GM19239 (cell line): ENCODE results near the gene RPS16.
"Not testable (repeated sequence)": the region's sequence is repeated elsewhere in the genome, so short reads cannot be mapped to it uniquely, and the experiment has no call there.

ENCODE experiments used
- DNase-seq: peaks from one replicate; pipeline ENCODE4 v3.0.0; 2011; ENCODE audit warnings: low spot score; ENCODE audit not compliant: insufficient read length
- FAIRE-seq: peaks from 2 replicates; lab custom pipeline; 2011; peaks lifted over from hg19 to GRCh38; lab: Jason Lieb, UNC

RPS16 gene

DNA sequence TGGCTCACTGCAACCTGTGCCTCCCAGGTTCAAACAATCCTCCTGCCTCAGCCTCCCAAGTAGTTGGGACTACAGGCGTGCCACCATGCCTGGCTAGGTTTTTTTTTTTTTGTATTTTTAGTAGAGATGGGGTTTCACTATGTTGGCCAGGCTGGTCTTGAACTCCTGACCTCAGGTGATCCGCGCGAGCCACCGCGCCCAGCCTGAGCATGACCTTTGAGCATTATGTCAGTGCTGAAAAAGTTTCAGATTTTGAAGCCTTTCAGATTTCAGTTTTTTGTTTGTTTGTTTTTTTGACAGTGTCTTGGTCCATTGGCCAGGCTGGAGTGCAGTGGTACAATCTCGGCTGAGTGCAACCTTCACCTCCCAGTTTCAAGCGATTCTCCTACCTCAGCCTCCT, 15.5 kb upstream of the RPS16 start:
- not testable (repeated sequence) for DNase-seq, FAIRE-seq

DNA sequence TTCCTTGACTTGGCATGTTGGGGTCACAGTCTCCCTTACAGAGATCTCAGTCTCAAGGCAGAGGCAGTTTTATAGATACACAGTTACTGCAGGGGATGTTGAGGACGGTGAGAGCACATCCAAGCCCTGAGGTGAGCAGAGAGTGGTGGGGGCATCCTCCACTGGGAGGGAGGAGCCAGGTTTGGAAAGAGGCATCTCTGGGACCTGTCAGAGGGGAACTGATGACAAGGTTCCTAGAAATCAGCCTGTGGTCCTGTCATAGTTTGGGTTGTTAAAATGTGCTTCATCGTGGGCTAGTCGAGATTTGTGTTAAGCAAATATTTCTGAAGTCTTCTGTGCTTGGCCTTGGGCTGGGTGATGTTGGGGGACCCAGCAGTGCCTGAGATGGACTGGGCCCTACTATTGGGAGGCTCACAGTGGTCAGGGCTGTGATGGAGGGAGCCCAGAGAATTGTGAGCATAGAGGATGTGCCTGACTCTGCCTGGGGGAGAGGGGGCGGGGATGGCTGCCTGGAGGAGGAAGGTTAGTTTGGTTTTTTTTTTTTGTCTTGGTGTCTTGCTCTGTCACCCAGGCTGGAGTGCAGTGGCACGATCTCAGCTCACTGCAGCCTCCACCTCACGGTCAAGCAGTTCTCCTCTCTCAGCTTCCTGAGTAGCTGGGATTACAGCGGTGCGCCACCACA, 13.5 kb upstream of the RPS16 start:
- FAIRE-seq (no peak), DNase-seq (no peak)

DNA sequence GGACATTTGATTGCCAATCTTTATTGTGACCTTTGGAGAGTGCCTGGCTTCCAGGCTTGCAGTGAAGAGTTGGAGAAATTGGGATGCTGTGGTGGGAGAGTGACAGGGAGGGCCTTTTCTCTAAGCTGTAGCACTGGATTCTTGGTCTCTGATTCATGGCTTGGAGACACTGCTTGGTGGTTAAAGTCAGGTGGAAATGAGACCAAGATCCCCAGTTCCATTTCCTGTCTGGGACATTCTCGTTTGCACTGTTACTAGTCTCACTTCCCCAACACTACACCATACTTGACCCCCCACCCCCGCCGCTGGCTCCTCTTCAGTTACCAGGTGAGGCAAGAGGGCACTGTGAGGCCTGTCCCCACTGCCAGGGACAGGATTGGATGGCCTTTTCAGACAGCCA, 12.5 kb upstream of the RPS16 start:
- DNase-seq (peak; percentile 52), FAIRE-seq (peak; percentile 40)

DNA sequence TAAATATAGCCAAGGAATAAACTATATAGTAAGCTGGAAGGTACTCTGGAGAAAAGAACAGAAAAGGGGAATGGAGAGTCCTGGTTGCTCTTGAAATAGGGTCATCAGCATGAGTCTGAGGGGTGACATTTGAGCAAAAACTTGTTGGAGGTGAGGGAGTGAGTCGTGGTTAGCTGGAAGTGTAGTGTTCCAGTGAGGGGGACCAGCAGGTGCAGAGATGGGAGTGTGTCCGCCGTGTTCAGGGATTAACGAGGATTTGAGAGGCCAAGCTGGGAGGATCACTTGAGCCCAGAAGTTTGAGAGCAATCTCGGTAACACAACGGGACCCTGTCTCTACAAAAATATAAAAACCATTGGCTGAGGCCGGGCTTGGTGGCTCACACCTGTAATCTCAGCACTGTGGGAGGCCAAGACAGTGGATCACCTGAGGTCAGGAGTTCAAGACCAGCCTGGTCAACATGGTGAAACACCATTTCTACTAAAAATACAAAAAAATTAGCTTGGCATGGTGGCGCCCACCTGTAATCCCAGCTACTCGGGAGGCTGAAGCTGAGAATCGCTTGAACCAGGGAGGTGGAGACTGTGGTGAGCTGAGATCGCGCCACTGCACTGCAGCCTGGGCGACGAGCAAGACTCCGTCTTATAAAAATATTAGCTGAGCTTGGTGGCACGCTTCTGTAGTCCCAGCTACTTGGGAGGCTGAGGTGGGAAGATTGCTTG, 10.8 kb upstream of the RPS16 start:
- FAIRE-seq (no peak), DNase-seq (no peak)

DNA sequence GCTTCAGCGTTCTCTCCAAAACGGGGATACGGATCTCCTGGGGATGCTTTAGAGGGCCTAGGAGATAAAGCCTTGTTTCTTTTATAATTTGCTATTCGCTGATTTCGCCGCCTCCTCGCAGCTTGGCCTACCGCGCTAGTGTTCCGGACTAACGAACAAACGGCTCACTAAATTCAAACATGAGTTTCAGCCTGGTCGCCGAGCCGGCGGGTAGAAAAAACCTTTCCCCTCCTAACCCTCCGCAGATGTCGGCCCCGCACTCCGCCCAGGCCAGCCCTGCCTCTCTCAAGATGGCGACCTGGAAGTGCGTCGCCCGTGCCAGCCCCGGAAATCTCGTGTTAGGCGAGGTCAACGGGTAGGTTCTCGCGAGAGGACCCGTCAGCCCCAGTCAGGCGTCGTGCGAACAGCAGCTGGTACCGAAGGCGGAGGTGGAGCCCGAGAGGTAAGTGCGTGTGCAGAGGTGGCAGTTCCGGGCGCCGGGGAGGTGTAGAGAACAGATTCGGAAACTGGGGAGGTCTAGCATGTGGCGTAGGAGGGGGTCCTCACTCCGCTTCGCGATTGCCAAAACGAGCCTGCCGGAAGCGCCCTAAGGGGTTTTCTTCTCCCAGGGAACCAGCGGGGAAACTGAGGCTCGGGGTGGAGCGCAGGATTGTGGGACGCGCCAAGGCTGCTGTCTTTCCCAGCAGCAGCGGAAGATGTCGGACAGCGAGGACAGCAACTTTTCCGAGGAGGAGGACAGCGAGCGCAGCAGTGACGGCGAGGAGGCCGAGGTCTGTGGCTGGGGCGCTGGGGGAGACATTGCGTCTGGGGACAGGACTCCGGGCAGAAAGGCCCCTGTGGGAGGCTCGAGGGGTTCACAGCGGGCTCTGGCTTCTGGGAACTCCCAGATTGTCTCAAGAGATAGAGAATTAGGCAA, 9.7 kb upstream of the RPS16 start, which contains the start of gene SUPT5H:
Gene SUPT5H (plus strand): TSS at position 387 of the 916 bp plus-strand sequence. CDS start 309 bp downstream, at position 696.
- peak; percentile 94 for DNase-seq
- FAIRE-seq, result peak; percentile 94

DNA sequence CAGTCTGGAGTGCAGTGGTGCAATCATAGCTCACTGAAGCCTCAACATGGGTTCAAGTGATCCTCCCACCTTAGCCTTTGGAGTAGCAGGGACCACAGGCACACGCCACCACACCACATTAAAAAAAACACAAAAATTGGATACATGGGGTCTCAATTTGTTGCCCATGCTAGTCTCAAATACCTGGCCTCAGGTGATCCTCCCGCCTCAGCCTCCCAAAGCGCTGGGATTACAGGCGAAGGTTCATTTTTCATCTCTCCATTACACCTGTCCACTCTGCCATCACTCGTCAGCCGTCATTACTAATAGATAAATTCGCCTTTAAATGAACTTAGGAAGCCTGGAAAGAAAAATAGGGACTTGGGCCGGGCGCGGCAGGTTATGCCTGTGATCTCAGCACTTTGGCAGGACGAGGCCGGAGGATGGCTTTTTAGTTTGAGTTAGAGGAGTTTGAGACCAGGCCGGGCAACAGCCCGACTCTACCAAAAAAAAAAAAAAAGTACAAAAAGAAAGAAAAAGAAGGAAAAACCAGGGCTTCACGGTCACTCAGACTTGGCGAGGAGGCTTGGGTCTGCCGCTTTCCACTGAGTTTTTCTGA, 8.9 kb upstream of the RPS16 start:
- no peak for FAIRE-seq
- DNase-seq, result no peak

DNA sequence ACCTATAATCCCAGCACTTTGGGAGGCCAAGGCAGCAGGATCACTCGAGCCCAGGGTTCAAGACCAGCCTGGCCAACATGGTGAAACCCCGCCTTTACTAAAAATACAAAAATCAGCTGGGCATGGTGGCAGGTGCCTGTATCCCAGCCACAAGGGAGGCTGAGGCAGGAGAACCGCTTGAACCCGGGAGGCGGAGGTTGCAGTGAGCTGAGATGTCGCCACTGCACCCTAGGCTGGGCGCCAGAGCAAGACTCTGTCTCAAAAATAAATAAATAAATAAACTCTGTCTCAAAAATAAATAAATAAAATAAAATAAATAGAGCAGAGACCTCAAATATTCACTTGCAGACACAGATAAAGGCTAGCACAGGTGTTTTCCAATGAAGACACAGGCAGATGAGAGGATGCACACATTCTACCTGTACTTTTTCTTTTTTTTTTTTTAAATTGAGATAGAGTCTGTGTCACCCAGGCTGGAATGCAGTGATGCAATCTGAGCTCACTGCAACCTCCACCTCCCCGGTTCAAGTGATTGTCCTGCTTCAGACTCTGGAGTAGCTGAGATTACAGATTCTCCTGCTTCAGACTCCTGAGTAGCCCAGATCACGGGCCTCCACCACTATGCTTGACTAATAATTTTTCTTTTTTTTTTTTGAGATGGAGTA, 2.7 kb upstream of the RPS16 start:
- no peak for FAIRE-seq
- no peak for DNase-seq

DNA sequence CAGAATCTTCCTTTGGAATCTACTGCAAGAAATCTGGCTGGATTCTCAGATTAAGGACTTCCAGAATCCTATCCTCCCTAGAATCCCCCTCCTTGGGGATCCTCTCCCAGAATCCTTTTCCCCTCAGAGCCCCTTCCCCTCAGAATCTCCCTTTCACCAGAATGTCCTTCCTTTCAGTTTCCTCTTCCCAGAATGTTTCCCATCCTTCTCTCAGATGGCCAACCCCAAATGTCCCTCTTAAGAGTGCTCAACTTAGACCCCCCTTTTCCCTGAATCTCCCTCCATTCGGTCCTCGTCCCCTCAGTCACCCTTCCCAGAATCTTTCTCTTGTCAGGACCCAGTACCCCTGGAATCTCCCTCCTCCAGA, 584 bp upstream of the RPS16 start:
- DNase-seq (no peak), FAIRE-seq (no peak)

DNA sequence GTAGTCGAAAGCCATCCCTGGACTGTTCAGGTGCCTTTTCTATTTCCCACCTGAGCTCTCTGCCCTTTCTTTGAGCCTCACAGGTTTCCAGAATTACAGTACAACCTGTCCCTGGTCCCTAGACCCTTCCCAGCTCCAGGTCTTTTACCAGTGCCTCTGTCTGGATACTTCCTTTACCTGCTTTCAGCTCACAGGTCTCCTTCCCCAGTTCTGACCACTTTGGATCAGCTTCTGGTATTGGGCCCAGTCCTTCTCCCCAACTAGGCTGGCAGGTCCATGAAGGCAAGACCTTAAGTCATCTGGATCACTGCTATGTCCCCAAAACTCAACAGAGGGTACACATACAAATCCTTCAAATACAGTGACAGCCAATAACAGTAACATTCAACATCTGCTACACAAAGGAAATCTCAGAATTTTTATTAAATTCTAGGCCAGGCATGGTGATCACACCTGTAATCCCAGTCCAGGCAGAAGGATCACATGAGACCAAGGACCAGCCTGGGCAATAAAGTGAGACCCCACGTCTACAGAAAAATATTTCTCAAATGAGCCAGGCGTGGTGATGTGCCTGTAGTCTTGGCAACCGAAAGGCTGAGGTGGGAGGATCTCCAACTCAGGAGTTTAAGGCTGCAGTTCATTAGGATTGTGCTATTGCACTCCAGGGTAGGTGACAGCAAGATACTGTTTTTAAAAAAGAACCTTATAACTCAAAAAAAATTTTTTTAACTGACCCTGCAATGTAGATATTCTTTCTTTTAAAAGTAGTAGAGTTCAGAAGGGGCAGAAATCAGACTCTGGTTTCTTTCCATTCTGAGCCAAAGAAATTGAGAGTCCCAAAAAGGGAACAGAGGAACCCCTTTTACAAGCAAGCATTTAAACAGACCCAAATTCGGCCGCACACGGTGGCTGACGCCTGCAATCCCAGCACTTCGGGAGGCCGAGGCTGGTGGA, 1.3 kb downstream of the RPS16 start:
- DNase-seq, result no peak

DNA sequence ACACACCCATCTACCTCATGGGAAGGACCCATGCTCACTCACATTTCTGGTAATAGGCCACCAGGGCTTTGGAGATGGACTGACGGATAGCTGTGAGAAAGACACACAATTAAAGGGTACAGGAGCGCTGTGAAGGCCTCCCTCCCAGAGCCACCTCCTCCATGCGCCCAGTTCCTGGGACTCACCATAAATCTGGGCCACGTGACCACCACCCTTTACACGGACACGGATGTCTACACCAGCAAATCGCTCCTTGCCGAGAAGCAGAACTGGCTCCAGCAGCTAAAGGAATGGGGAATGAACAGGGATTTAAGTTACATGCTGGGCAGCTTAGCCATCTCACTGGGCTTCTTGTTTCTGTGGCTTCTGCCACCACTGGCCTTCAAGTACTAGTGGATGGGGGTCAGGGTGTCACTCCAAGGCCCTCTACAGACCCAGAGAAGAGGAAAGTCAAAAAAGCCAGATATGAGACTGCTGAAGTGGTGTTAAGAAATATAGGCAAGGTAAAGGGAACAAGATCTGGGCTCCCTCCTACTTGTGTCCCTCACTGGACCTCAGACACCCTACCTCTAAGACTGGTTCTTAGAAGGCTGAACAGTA, 2.2 kb downstream of the RPS16 start:
- FAIRE-seq, result no peak
- DNase-seq, result no peak

More for the DNA sequence above, 1.3 kb downstream of the RPS16 start:
- no peak for FAIRE-seq

DNA sequence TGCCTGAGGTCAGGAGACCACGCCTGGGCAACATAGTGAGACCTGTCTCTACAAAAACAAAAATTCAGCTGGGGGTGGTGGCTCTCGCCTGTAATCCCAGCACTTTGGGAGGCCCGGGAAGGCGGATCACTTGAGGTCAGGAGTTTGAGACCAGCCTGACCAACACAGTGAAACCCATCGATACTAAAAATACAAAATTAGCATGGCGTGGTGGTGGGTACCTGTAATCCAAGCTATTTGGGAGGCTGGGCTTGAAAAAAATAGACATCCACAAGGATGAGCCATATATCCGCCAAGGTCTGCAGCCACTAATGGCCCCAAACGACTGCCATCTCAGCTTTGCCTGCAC, 3.1 kb downstream of the RPS16 start:
- no peak for DNase-seq
- no peak for FAIRE-seq

DNA sequence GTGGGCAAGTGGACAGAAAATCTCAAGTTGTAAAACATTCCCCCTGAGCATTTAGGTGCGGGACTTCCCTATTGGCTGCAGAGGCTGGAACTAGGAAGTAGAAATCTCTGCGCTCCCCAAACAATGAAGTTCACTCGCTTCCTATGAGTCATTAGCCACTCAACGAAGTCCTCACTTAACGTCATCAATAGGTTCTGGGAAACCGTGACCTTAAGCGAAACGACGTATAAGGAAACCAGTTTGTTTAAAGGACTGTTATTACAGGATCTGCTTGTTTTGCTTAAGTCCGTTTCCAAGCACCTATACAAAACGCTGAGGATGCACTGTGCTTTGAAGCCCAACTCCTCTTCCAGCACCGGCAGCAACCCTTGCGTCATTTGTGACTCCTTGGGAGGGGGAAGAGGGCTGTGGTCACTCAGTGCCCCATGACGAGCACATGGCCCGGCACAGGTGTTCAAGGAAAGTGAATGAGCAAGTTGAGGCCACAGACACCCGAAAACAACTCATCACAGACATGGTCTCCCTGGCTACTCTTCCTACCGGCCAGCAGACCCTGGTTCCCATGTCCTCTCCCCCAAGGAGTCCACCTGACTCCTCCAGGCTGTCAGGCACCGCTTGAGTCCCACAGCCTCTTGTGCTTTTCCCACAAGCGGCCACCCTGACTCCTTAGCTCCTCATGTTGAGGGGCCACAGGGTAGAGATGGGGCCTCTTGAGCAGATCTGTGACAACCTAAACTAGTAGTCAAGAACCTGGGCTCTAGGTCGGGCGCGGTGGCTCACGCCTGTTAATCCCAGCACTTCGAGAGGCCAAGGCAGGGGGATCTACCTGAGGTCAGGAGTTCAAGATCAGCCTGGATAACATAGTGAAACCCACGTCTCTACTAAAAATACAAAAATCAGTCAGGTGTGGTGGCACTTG, 4.8 kb downstream of the RPS16 start:
- FAIRE-seq (peak; percentile 90), DNase-seq (no peak)

DNA sequence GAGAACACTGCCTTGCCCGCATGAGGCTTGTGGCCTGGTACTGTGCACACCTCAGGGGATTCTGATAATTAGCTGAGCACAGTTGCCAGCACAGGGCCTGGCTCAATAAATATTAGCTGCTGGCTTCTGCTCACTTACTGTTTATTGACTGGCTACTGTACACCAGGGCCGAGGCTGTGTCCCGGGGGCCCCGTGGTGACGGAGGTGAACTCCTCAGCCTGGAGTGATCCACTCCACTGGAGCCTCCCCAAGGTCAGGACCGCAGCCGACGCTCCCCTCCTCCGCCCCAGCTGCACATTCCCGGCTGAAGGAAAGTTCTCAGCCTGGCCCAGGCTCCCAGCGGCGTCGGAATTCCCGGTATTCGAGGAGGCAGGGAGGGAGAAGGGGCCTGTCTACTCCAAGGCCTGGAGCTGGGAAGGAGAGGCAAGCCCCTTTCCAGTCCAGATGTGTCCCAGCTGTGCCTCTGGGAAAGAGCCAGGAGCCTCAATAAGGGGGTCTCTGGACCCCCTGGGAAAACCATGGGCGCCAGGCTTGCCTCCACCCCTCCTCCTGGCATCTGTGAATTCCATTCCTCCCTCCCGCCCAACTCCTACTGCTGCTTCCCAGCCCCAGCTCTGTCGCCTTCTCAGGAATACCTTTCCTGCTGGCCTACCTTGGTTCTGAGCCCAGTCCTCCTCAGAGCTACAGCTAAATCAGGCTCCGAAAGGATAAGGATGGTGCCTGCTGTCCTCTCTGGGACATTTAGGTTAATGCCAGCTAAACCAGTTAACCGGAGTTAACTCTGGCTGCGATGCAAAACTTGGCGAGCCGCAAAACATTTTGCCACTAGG, 7.3 kb downstream of the RPS16 start:
- FAIRE-seq (no peak), DNase-seq (no peak)

DNA sequence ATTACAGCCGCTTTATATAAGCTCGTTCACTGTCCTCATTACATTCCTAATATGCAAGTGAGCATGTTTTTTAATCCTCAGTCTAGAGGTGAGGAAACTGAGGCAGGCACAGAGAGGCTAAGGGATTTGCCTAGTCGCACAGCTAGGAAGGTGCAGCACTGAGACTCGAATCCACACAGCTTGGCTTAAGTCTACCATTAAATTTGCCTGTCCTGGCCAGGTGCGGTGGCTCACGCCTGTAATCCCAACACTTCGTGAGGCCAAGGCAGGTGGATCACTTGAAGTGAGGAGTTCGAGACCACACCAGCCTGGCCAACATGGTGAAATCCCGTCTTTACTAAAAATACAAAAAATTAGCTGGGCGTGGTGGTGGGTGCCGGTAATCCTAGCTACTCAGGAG, 8.0 kb downstream of the RPS16 start:
- no peak for FAIRE-seq
- no peak for DNase-seq

DNA sequence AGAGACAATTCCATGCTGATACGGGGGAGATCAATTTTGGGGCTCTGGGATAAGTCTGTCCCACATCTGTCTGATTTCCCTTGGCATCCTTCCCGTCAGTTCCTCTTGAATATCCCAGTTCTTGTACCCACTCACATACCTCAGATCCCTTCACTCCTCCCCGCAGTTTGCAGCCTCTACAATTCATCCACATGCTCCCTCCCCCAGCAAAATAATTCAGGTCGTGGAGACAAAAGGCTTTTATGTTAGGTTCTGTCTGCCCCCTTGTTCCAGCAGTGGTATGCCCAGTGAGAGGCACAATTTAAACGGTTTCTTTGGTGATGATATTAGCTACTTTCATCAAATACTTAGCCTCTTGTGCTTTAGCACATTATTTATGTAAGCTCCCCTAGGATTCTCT, 9.6 kb downstream of the RPS16 start:
- DNase-seq, result no peak
- FAIRE-seq, result no peak

DNA sequence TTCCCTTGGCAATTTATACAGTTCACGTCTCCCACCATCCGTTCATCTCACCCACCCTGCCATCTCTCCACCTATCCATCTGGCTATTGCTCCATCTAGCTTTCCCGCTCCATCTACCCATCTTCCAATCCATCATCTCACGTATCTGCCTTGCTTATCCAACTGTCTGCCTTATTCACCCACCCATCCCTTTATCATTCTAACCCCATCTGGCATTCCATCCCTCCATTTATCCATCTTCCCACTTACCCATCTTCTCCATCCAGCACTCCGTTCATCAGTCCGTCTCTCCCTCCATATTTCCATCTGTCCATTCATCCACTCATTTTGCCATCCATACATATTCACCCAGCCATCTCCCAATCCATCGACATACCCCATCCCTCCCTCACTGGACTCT, 10.0 kb downstream of the RPS16 start:
- FAIRE-seq (no peak), DNase-seq (no peak)

DNA sequence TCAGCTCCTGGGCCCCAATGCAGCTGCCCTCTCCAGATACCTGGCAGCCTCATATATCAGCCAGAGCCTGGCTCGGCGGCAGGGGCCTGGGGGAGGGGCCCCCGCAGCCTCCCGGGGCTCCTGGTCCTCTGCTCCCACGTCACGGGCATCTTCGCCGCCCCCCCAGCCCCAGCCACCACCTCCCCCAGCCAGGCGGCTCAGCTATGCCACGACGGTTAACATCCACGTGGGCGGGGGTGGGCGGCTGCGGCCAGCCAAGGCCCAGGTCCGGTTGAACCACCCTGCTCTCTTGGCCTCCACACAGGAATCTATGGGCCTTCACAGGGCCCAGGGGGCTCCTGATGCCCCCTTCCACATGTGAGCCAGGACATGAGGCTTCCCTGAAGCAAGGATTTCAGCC, 10.8 kb downstream of the RPS16 start:
- FAIRE-seq (no peak), DNase-seq (no peak)
